ENCODE results near the gene TJP1.

The TJP1 gene

GRCh38 chr15:29822100-29822683 is at the start of gene TJP1:
Gene TJP1 (minus strand): TSS chr15:29822468. CDS start chr15:29822028, 440 bp downstream.
- no peak for DNase-seq (ENCODE audit: low read depth)
- H3K4me3 ChIP-seq (ENCODE audit: low read depth, low read length), result peak within 1 kb of the TSS; percentile 81
- no peak for TF ChIP-seq CTCF (IDR thresholded peaks at IDR 0.05; ENCODE audit: low read depth, low read length, missing control alignments)
- in situ Hi-C loops (cut with HindIII; ENCODE audit: low sequenced_read_pairs), result loop anchor here (10.0 kb wide), 1 partner anchor 57 kb away; no protein-coding TSS in a partner anchor

GRCh38 chr15:29871401-29871800 is 49.1 kb upstream of the TJP1 start:
- in situ Hi-C loops (cut with HindIII; ENCODE audit: low sequenced_read_pairs), result no loop called here
- no peak for DNase-seq (ENCODE audit: low read depth)
- no peak overlapping the region for H3K4me3 ChIP-seq (ENCODE audit: low read depth, low read length)
- no peak for TF ChIP-seq CTCF (IDR thresholded peaks at IDR 0.05; ENCODE audit: low read depth, low read length, missing control alignments)

- DNase-seq (ENCODE audit: low read depth), result no peak
- H3K4me3 ChIP-seq (ENCODE audit: low read depth, low read length), result no peak overlapping the region
- TF ChIP-seq CTCF (IDR thresholded peaks at IDR 0.05; ENCODE audit: low read depth, low read length, missing control alignments), result no peak
- in situ Hi-C loops (cut with HindIII; ENCODE audit: low sequenced_read_pairs), result no loop called here
Measured at GRCh38 chr15:29870495-29871151, 48.4 kb upstream of the TJP1 start.

- no peak for TF ChIP-seq CTCF (IDR thresholded peaks at IDR 0.05; ENCODE audit: low read depth, low read length, missing control alignments)
- no peak for DNase-seq (ENCODE audit: low read depth)
- no peak overlapping the region for H3K4me3 ChIP-seq (ENCODE audit: low read depth, low read length)
- in situ Hi-C loops (cut with HindIII; ENCODE audit: low sequenced_read_pairs), result no loop called here
Measured at GRCh38 chr15:29867241-29868000, 45.2 kb upstream of the TJP1 start.

- in situ Hi-C loops (cut with HindIII; ENCODE audit: low sequenced_read_pairs), result no loop called here
- no peak for TF ChIP-seq CTCF (IDR thresholded peaks at IDR 0.05; ENCODE audit: low read depth, low read length, missing control alignments)
- DNase-seq (ENCODE audit: low read depth), result no peak
- no peak overlapping the region for H3K4me3 ChIP-seq (ENCODE audit: low read depth, low read length)
Measured at GRCh38 chr15:29866337-29866736, 44.1 kb upstream of the TJP1 start.

GRCh38 chr15:29864501-29864900 is 42.2 kb upstream of the TJP1 start:
- no peak for TF ChIP-seq CTCF (IDR thresholded peaks at IDR 0.05; ENCODE audit: low read depth, low read length, missing control alignments)
- no peak overlapping the region for H3K4me3 ChIP-seq (ENCODE audit: low read depth, low read length)
- DNase-seq (ENCODE audit: low read depth), result no peak

More at GRCh38 chr15:29864501-29864900, 42.2 kb upstream of the TJP1 start:
- in situ Hi-C loops (cut with HindIII; ENCODE audit: low sequenced_read_pairs), result no loop called here
